PC-9 (cell line): Measurements from ENCODE around the gene TPPP. TPM values are rescaled to one million over a fixed set of nuclear protein-coding genes. Genes with fewer than 3 reads are reported as not detected.

Source experiments
- BruUV-seq: library from RNA; stranded (reverse); fragments of 400-500 nt; replicated peaks from 2 replicates; lab custom pipeline; 2021; lab: Mats Ljungman, UMichigan
- CTCF ChIA-PET: fragments of 300-600 bp; sonication (Branson Sonifier 250); formaldehyde crosslinking; loops from one replicate; lab custom pipeline; 2022; ENCODE audit warnings: antibody characterized with exemption; lab: Charles Lee
- POLR2A ChIA-PET: fragments of 300-600 bp; sonication (Branson Sonifier 250); formaldehyde crosslinking; loops from one replicate; lab custom pipeline; 2022; ENCODE audit warnings: antibody characterized with exemption; ENCODE audit not compliant: unreplicated experiment; lab: Charles Lee
- DNase-seq, 2 experiments: peaks; one replicate each; pipeline versions ENCODE4 v3.0.0 to v3.0.0-alpha.2; 2015 to 2022; ENCODE audit warnings: mixed read lengths in 1 of 2
- H2AFZ ChIP-seq: fragments of 200-600 bp; sonication (generic); 2 replicates; pipeline ENCODE4 v1.8.1; 2017; ENCODE audit warnings: antibody characterized with exemption
- H3F3A ChIP-seq: fragments of 200-600 bp; sonication (generic); 2 replicates; pipeline ENCODE4 v1.8.1; 2017; ENCODE audit warnings: antibody characterized with exemption, mild to moderate bottlenecking, low read depth; ENCODE audit not compliant: insufficient read depth
- H3K27ac ChIP-seq: fragments of 200-600 bp; sonication (generic); 2 replicates; pipeline ENCODE4 v1.6.1; 2016; ENCODE audit warnings: mixed run types
- H3K27me3 ChIP-seq: fragments of 200-600 bp; sonication (generic); 2 replicates; pipeline ENCODE4 v1.6.1; 2016; ENCODE audit warnings: low read depth, mixed run types; ENCODE audit not compliant: insufficient read depth
- H3K36me3 ChIP-seq: fragments of 200-600 bp; sonication (generic); 2 replicates; pipeline ENCODE4 v1.6.1; 2016; ENCODE audit warnings: low read depth, mixed run types
- H3K4me1 ChIP-seq: fragments of 200-600 bp; sonication (generic); replicated peaks from 2 replicates; pipeline ENCODE4 v1.6.1; 2016; ENCODE audit warnings: mixed run types; ENCODE audit not compliant: insufficient read depth
- H3K4me2 ChIP-seq: fragments of 200-600 bp; sonication (generic); 2 replicates; pipeline ENCODE4 v1.6.1; 2017; ENCODE audit warnings: mixed run types
- H3K4me3 ChIP-seq: fragments of 200-600 bp; sonication (generic); 2 replicates; pipeline ENCODE4 v1.6.1; 2016; ENCODE audit warnings: mixed run types
- H3K79me2 ChIP-seq: fragments of 200-600 bp; sonication (generic); 2 replicates; pipeline ENCODE4 v1.6.1; 2017; ENCODE audit warnings: low read depth, mixed run types
- H3K9me2 ChIP-seq: fragments of 200-600 bp; sonication (generic); 2 replicates; pipeline ENCODE4 v1.8.1; 2017; ENCODE audit warnings: mild to moderate bottlenecking; ENCODE audit not compliant: insufficient read depth
- H3K9me3 ChIP-seq: fragments of 200-600 bp; sonication (generic); 2 replicates; pipeline ENCODE4 v1.8.1; 2016; ENCODE audit warnings: low read depth; ENCODE audit not compliant: insufficient read depth
- H4K20me1 ChIP-seq: fragments of 200-600 bp; sonication (generic); 2 replicates; pipeline ENCODE4 v1.8.1; 2017; ENCODE audit not compliant: insufficient read depth
- EZH2 ChIP-seq: fragments of 200-600 bp; sonication (generic); IDR thresholded peaks from 2 replicates; pipeline ENCODE4 v1.8.0; 2017; ENCODE audit warnings: antibody characterized with exemption, low read depth
- intact Hi-C: fragments of 100-400 bp; cut with micrococcal nuclease; formaldehyde crosslinking; loops from one replicate; pipeline ENCODE4 v1.10.0; 2022; ENCODE audit not compliant: unreplicated experiment
- total RNA-seq: library from RNA; stranded (reverse); gene quantifications from 2 replicates; pipeline ENCODE4 v1.2.3, GENCODE V29; 2021
- TF ChIP-seq, protein P1 (sequence below): fragments of 200-600 bp; sonication (generic); conservative IDR thresholded peaks from 2 replicates; pipeline ENCODE4 v1.6.1; 2017; ENCODE audit warnings: mixed run types, antibody characterized with exemption, mild to moderate bottlenecking, moderate library complexity

TPPP gene
- total RNA-seq, 1 experiment from 2014 or later = 0.17 TPM

DNA sequence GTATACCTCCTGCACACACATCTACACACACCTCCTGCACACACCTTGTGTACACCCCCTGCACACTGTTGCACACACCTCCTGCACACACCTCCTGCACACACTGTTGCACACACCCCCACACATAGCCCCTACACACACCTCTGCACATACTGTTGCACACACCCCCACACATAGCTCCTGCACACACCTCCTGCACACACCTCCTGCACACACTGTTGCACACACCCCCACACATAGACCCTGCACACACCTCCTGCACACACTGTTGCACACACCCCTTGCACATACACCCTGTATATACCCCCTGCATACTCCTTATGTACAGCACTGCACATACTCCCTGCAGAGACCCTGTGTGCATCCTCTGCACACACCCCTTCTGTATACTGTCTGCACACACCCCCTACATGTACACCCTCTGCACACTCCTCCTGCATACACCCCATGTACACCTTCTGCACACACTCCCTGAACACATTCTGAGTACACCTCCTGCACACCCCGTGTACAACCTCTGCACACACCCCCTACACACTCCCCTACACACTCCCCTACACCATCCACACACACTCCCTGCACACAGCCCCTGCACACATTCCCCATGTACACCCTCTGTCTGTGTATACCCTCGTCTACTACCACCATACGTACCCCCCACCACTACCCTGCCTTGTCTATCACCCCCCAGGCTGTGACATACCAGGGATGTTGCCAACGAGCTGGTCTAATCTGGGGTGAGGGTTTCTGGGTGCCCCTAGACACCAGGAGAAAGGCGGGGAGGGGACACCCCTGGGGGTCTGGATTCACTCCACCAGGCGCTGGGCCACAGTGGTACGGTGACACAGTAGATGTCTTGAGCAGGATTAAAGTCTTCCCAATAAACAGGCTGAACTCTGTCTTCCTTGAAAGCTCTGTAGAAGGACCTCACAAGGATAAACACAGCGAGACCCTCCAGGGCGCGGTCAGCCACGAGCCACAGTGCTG is 82.1 kb downstream of the TPPP start:
- peak overlapping the region; percentile 92 for H2AFZ ChIP-seq
- H3K27ac ChIP-seq = no peak overlapping the region
- intact Hi-C loops = loop anchor here (2.0 to 5.0 kb wide), 3 partner anchors 281 to 392 kb away; partner anchors contain the start of genes BRD9, CCDC127, SDHA and TRIP13

GRCh38 chr5:610011-610743 is 83.0 kb downstream of the TPPP start:
- Histone ChIP-seq H3F3A (peaks cover 20% of the 10 kb centered on the region), H3K79me2 (peaks cover 27% of the 10 kb centered on the region), H3K27me3 (peaks cover 12% of the 10 kb centered on the region; the same call in 1 of the 2 replicates), H3K4me3 (no peak overlapping the region), H3K36me3 (peaks cover under 1% of the 10 kb centered on the region; the same call in 1 of the 2 replicates), H3K9me3 (no peaks in the 10 kb centered on the region), H3K4me1 (peaks cover 25% of the 10 kb centered on the region), H3K4me2 (no peak overlapping the region), H3K9me2 (no peaks in the 10 kb centered on the region), H3K27ac (no peak overlapping the region), H4K20me1 (no peaks in the 10 kb centered on the region), H2AFZ (no peak overlapping the region)
- ChIA-PET POLR2A (no interaction called here), CTCF (no interaction called here)
- TF ChIP-seq, protein P1, sequence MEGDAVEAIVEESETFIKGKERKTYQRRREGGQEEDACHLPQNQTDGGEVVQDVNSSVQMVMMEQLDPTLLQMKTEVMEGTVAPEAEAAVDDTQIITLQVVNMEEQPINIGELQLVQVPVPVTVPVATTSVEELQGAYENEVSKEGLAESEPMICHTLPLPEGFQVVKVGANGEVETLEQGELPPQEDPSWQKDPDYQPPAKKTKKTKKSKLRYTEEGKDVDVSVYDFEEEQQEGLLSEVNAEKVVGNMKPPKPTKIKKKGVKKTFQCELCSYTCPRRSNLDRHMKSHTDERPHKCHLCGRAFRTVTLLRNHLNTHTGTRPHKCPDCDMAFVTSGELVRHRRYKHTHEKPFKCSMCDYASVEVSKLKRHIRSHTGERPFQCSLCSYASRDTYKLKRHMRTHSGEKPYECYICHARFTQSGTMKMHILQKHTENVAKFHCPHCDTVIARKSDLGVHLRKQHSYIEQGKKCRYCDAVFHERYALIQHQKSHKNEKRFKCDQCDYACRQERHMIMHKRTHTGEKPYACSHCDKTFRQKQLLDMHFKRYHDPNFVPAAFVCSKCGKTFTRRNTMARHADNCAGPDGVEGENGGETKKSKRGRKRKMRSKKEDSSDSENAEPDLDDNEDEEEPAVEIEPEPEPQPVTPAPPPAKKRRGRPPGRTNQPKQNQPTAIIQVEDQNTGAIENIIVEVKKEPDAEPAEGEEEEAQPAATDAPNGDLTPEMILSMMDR = no peak
- no peak for TF ChIP-seq EZH2
- intact Hi-C loops = loop anchor here (2.0 to 5.0 kb wide), 3 partner anchors 282 to 391 kb away; partner anchors contain the start of genes BRD9, CCDC127, SDHA and TRIP13
- BruUV-seq = no TSS peak
- DNase-seq = no peak

More for the DNA sequence above, 82.1 kb downstream of the TPPP start:
- ChIA-PET POLR2A (interaction anchor here (0.7 kb wide), 2 partner anchors 101 to 393 kb away, joined by 18 to 35 read pairs; partner anchors contain the start of gene SDHA), CTCF (interaction anchor here (0.7 kb wide), 1 partner anchor 164 kb away, joined by 11 read pairs; no protein-coding TSS in a partner anchor)
- Histone ChIP-seq H3F3A (peaks cover 20% of the 10 kb centered on the region), H3K4me2 (peak overlapping the region; percentile 76), H3K27me3 (0 out of 2 replicates have a peak, but pooled peaks cover 9% of the 10 kb centered on the region), H3K4me1 (peaks cover 25% of the 10 kb centered on the region), H3K79me2 (peaks cover 36% of the 10 kb centered on the region), H3K9me2 (no peaks in the 10 kb centered on the region), H3K36me3 (peaks cover 9% of the 10 kb centered on the region), H3K4me3 (peak overlapping the region; percentile 98), H4K20me1 (0 out of 2 replicates have a peak, but pooled peaks cover 5% of the 10 kb centered on the region), H3K9me3 (no peaks in the 10 kb centered on the region)
- no TSS peak for BruUV-seq
- TF ChIP-seq EZH2 = no peak
- TF ChIP-seq, protein P1 = no peak
- DNase-seq = no peak

Other genes starting within 250 kb of the TPPP start
- gene SLC9A3, start 168.9 kb downstream of the TPPP start, total RNA-seq = 5.2 and 5.6 TPM in 2 replicates
- 83.3 and 86.8 TPM in 2 replicates for gene CEP72, start 81.0 kb downstream of the TPPP start, total RNA-seq
- 0.41 TPM in 1 of 2 replicates, not detected in the other for gene ZDHHC11B, start 91.4 kb upstream of the TPPP start, total RNA-seq
- gene ZDHHC11, start 157.6 kb upstream of the TPPP start, total RNA-seq = 13.1 and 19.1 TPM in 2 replicates
- gene BRD9, start 199.4 kb upstream of the TPPP start, total RNA-seq = 102 and 112 TPM in 2 replicates
- gene TRIP13, start 199.5 kb upstream of the TPPP start, total RNA-seq = 56.1 and 74.0 TPM in 2 replicates